Measurements from ENCODE around the gene KRTAP9-9.
"Not testable (repeated sequence)": the region's sequence is repeated elsewhere in the genome, so short reads cannot be mapped to it uniquely, and the experiment has no call there.

The KRTAP9-9 gene

DNA sequence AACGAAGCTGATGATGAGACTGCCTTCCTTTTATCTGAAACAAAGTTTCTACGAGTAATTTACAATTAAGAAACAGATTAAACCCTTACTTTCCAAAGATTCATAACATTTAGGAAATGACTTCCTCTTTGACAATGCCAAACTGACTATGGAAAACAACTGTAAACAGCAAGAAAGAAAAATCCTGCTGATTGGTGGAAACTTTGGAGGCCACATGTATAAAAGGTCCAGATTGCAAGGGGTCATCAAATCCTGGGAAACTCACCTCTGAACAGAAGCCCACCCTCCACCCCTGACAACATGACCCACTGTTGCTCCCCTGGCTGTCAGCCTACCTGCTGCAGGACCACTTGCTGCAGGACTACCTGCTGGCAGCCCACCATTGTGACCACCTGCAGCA is 9.9 kb downstream of the KRTAP9-9 start, which contains the start of gene KRTAP9-6:
Gene KRTAP9-6, plus strand, starts transcription at position 301 of the 400 bp plus-strand sequence. Its CDS starts 0 bp downstream, at position 301.
- DNase-seq (ENCODE audit: low read depth), result no peak

- DNase-seq (ENCODE audit: low read depth), result no peak
These were observed 12.5 kb downstream of the KRTAP9-9 start for GRCh38 chr17:41267711-41268110.

DNA sequence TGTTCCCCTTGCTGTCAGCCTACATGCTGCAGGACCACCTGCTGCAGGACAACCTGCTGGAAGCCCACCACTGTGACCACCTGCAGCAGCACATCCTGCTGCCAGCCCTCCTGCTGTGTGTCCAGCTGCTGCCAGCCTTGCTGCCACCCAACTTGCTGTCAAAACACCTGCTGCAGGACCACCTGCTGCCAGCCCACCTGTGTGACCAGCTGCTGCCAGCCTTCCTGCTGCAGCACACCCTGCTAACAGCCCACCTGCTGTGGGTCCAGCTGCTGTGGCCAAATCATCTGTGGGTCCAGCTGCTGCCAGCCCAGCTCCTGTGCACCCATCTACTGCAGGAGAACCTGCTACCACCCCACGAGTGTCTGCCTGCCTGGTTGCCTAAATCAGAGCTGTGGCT is 16.1 kb downstream of the KRTAP9-9 start:
- DNase-seq (ENCODE audit: low read depth), result not testable (repeated sequence)

DNA sequence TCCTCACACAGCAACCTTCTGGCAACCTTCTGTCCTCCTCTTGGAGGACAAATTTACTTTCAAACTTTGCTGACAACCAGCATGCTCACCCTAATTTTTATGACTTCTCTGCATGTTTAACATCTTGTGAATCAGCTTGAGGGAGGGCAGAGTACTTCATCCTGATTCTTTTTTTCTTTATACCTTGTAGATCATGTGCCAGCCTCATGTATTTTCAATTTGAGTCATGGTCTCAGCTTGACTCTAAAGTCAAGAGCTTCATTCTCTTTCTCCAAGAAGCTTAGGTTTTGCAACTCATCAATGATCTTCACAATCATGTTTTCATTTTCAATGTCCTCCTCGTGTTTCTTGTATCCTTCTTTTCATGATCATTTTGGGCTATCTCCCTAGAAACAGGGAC is 16.7 kb downstream of the KRTAP9-9 start:
- DNase-seq (ENCODE audit: low read depth), result no peak

GRCh38 chr17:41275648-41276190 is 20.5 kb downstream of the KRTAP9-9 start, which contains the start of gene KRTAP9-7:
Gene KRTAP9-7 (plus strand): TSS chr17:41275698. CDS start chr17:41275698, 0 bp downstream.
- not testable (repeated sequence) for DNase-seq (ENCODE audit: low read depth)

GRCh38 chr17:41278176-41278955 is 23.2 kb downstream of the KRTAP9-9 start:
- DNase-seq (ENCODE audit: low read depth), result no peak

GRCh38 chr17:41284043-41284442 is 28.9 kb downstream of the KRTAP9-9 start:
- DNase-seq (ENCODE audit: low read depth), result no peak

DNA sequence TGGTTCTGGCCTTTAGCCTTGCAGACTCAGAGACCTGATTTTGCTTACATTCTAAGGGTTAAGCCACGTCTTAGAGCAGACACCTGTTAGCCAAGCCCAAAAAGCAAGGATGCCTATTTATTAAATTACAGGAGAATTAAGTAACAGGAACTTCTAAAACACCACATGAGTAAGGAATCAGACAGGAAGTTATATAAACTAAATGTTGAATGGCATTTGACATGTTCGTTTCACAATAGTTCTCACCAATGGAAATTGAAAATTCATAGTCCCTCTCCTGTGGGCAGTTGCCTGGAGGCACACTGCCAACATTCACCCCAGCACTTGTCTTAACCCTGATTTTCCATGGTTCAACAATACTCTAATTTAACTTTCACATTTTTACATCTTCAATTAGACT is 29.4 kb downstream of the KRTAP9-9 start:
- DNase-seq (ENCODE audit: low read depth), result no peak

DNA sequence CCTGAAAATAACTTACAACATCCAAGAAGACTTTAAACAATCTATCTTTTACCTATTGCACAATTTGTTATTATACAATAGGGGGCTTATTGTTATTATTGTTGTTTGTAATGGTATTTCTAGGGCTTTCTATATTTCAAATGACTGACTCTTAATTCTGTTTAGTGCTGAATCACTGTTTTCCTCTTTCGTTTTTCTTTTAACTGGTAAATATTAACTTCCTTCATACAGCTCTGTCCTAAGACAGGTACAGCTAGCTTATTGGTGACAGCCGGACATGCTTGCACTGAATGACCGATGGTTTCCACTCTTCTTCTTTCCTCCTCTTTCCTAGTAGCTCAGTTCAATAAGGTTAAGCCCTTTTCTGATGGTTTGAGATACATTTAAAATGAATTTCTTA is 31.9 kb downstream of the KRTAP9-9 start:
- no peak for DNase-seq (ENCODE audit: low read depth)

- no peak for DNase-seq (ENCODE audit: low read depth)
These were observed 38.8 kb downstream of the KRTAP9-9 start for GRCh38 chr17:41294016-41294415.

- no peak for DNase-seq (ENCODE audit: low read depth)
These were observed 41.7 kb downstream of the KRTAP9-9 start for GRCh38 chr17:41296846-41297245.

GRCh38 chr17:41298458-41299135 is 43.4 kb downstream of the KRTAP9-9 start:
- no peak for DNase-seq (ENCODE audit: low read depth)

GRCh38 chr17:41301204-41301790 is 46.1 kb downstream of the KRTAP9-9 start:
- no peak for DNase-seq (ENCODE audit: low read depth)

GRCh38 chr17:41301916-41302901 is 47.0 kb downstream of the KRTAP9-9 start, which contains the start of gene KRTAP29-1:
Gene KRTAP29-1 (minus strand): TSS chr17:41302851. CDS start chr17:41302851, 0 bp downstream.
- DNase-seq (ENCODE audit: low read depth), result no peak

DNA sequence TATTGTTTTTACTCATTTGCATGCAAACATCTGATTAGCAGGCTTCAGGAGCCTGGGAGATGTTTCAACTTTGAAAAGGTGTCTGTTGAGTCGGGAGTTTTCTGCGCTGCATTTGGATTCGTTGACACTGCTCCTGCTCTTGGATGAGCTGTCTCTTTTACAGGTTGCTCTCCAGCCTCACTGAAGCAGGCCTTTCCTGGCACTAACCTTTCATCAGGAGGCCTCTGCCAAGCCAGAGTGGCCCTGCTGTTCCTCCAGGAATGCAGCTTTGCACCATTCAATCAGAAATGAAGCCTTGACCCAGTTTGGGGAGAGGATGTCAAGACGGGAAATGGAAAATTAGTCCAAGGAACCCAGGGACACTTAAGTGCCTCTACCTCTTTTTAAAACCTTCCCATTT is 47.8 kb downstream of the KRTAP9-9 start:
- DNase-seq (ENCODE audit: low read depth), result no peak

- no peak for DNase-seq (ENCODE audit: low read depth)
These were observed 48.9 kb downstream of the KRTAP9-9 start for GRCh38 chr17:41304091-41304490.

Data from T follicular helper cell (primary cell).